ENCODE results near the gene EGLN3.

- TF ChIP-seq CTCF (conservative IDR thresholded peaks at IDR 0.05) (no peak), ZFX (IDR thresholded peaks at IDR 0.05) (no peak)
Observed at GRCh38 chr14:33949411-33949893, 1.4 kb downstream of the EGLN3 start.

Measured in C4-2B (cell line).